A549 (cell line): ENCODE measurements around the gene C1orf50. TPM values are rescaled to one million over a fixed set of nuclear protein-coding genes. Genes with fewer than 3 reads are reported as not detected.

ENCODE experiments used
- ATAC-seq, 2 experiments: fragments of 200-7000 bp in 1 of 2; fragments of >200 bp in 1 of 2; cut with Nextera tagmentation in 1 of 2; cut with Tn5 transposase in 1 of 2; 3 replicates each; pipeline versions ENCODE4 v1.8.0 to v1.9.1; 2018 to 2020; ENCODE audit warnings: mild to moderate bottlenecking in 1 of 2, moderate library complexity in 1 of 2
- CTCF ChIA-PET: fragments of 300-600 bp; sonication (Branson Sonifier 250); formaldehyde crosslinking; extraction: SDS; loops from one replicate; lab custom pipeline; 2021; ENCODE audit warnings: antibody characterized with exemption, inconsistent platforms; lab: Yijun Ruan, JAX
- POLR2A ChIA-PET: fragments of 350-600 bp; formaldehyde crosslinking; extraction: SDS; loops from one replicate; lab custom pipeline; 2021; ENCODE audit warnings: antibody characterized with exemption, inconsistent platforms; lab: Yijun Ruan, JAX
- DNase-seq, 2 experiments: peaks; one replicate each; pipeline versions ENCODE4 v3.0.0 to v3.0.0-alpha.2; 2011 to 2016; ENCODE audit warnings: low read depth in 1 of 2, low spot score in 1 of 2
- FAIRE-seq: peaks from 2 replicates; lab custom pipeline; 2011; peaks lifted over from hg19 to GRCh38; lab: Jason Lieb, UNC
- H3K27ac ChIP-seq, 2 experiments: fragments of >200 bp; sonication (Bioruptor Twin); formaldehyde crosslinking; 3 replicates each; pipeline ENCODE4 v1.5.1; 2016 to 2017
- H3K4me1 ChIP-seq: fragments of >200 bp; sonication (Bioruptor Twin); formaldehyde crosslinking; 3 replicates; pipeline ENCODE4 v1.6.1; 2016
- H3K4me2 ChIP-seq: fragments of >200 bp; sonication (Bioruptor Twin); formaldehyde crosslinking; 3 replicates; pipeline ENCODE4 v1.6.1; 2016
- H3K4me3 ChIP-seq: fragments of >200 bp; sonication (Bioruptor Twin); formaldehyde crosslinking; 3 replicates; pipeline ENCODE4 v1.5.1; 2016
- H3K9me3 ChIP-seq: fragments of >200 bp; sonication (Bioruptor Twin); formaldehyde crosslinking; 3 replicates; pipeline ENCODE4 v1.6.1; 2016
- BHLHE40 ChIP-seq: IDR thresholded peaks from 2 replicates; pipeline ENCODE4 v1.6.1; 2012; ENCODE audit warnings: low read depth, low read length, inconsistent platforms
- CBX2 ChIP-seq: fragments of 200-600 bp; sonication (generic); IDR thresholded peaks from 2 replicates; pipeline ENCODE4 v1.6.1; 2016; ENCODE audit warnings: low read depth, mild to moderate bottlenecking, borderline replicate concordance
- CEBPB ChIP-seq, 2 experiments: fragments of >200 bp in 1 of 2; sonication (Bioruptor Twin) in 1 of 2; formaldehyde crosslinking in 1 of 2; IDR thresholded peaks; 2 replicates each; pipeline ENCODE4 v1.6.1; 2012 to 2016
- CHD2 ChIP-seq: fragments of 150-350 bp; IDR thresholded peaks from 2 replicates; pipeline ENCODE4 v1.6.1; 2014; ENCODE audit warnings: low read length; ENCODE audit not compliant: partially characterized antibody
- EHMT2 ChIP-seq: fragments of 200-600 bp; sonication (generic); IDR thresholded peaks from 2 replicates; pipeline ENCODE4 v1.6.1; 2016; ENCODE audit warnings: antibody characterized with exemption, low read depth, mild to moderate bottlenecking, moderate library complexity
- ESRRA ChIP-seq: fragments of 150-350 bp; IDR thresholded peaks from 2 replicates; pipeline ENCODE4 v1.6.1; 2014; ENCODE audit warnings: mild to moderate bottlenecking, low read length, borderline replicate concordance
- FOSB ChIP-seq: fragments of 250-450 bp; sonication (Bioruptor Pico); IDR thresholded peaks from 2 replicates; pipeline ENCODE4 v1.5.0; 2020; ENCODE audit warnings: mild to moderate bottlenecking, moderate library complexity
- FOSL2 ChIP-seq, 2 experiments: fragments of 450-650 bp in 1 of 2; fragments of >200 bp in 1 of 2; sonication (Bioruptor Twin) in 1 of 2; formaldehyde crosslinking; IDR thresholded peaks; 2 replicates each; pipeline versions ENCODE4 v1.5.0 to v1.6.1; 2016 to 2020; ENCODE audit warnings: mild to moderate bottlenecking in 1 of 2, moderate library complexity in 1 of 2
- GATA3 ChIP-seq: IDR thresholded peaks from 2 replicates; pipeline ENCODE4 v1.6.1; 2012; ENCODE audit warnings: borderline replicate concordance
- HDAC2 ChIP-seq: fragments of 200-600 bp; sonication (generic); IDR thresholded peaks from 2 replicates; pipeline ENCODE4 v1.6.1; 2016
- HOXA7 ChIP-seq: fragments of 250-450 bp; sonication (Bioruptor Pico); IDR thresholded peaks from 2 replicates; pipeline ENCODE4 v1.5.0; 2020; ENCODE audit warnings: mild to moderate bottlenecking, moderate library complexity
- HOXB13 ChIP-seq: fragments of 250-450 bp; sonication (Bioruptor Pico); IDR thresholded peaks from 2 replicates; pipeline ENCODE4 v1.5.0; 2020; ENCODE audit warnings: low read depth, mild to moderate bottlenecking, moderate library complexity
- HOXB5 ChIP-seq: fragments of 250-450 bp; sonication (Bioruptor Pico); IDR thresholded peaks from 2 replicates; pipeline ENCODE4 v1.5.0; 2020; ENCODE audit warnings: mild to moderate bottlenecking, moderate library complexity
- JUN ChIP-seq, 2 experiments: fragments of >200 bp; sonication (Bioruptor Twin); formaldehyde crosslinking; IDR thresholded peaks; 2 replicates in 1 of 2; 3 replicates in 1 of 2; pipeline ENCODE4 v1.6.1; 2016 to 2017
- JUNB ChIP-seq: fragments of >200 bp; sonication (Bioruptor Twin); formaldehyde crosslinking; IDR thresholded peaks from 2 replicates; pipeline ENCODE4 v1.6.1; 2016
- KDM1A ChIP-seq: fragments of 200-600 bp; sonication (generic); IDR thresholded peaks from 2 replicates; pipeline ENCODE4 v1.6.1; 2016; ENCODE audit warnings: low read depth, mild to moderate bottlenecking
- MYC ChIP-seq: IDR thresholded peaks from 2 replicates; pipeline ENCODE4 v1.6.1; 2012; ENCODE audit warnings: mild to moderate bottlenecking, inconsistent platforms, low read length, improper control_type of control experiment, borderline replicate concordance
- NFE2L2 ChIP-seq: fragments of 150-350 bp; conservative IDR thresholded peaks from 2 replicates; pipeline ENCODE4 v1.6.1; 2014; ENCODE audit warnings: low read length
- NR3C1 ChIP-seq: fragments of >200 bp; sonication (Bioruptor Twin); formaldehyde crosslinking; IDR thresholded peaks from 3 replicates; pipeline ENCODE4 v1.6.1; 2017
- PHF8 ChIP-seq: fragments of 200-600 bp; sonication (generic); IDR thresholded peaks from 2 replicates; pipeline ENCODE4 v1.6.1; 2016; ENCODE audit warnings: low read depth, mild to moderate bottlenecking, antibody characterized with exemption, moderate library complexity, borderline replicate concordance
- POLR2A ChIP-seq: IDR thresholded peaks from 2 replicates; pipeline ENCODE4 v1.6.1; 2012; ENCODE audit warnings: mild to moderate bottlenecking, low read length
- RAD21 ChIP-seq, 2 experiments: fragments of >200 bp in 1 of 2; sonication (Bioruptor Twin) in 1 of 2; formaldehyde crosslinking in 1 of 2; IDR thresholded peaks in 1 of 2; conservative IDR thresholded peaks in 1 of 2; 2 replicates in 1 of 2; 3 replicates in 1 of 2; pipeline ENCODE4 v1.6.1; 2012 to 2018; ENCODE audit warnings: inconsistent platforms in 1 of 2
- RFX5 ChIP-seq: fragments of 450-650 bp; IDR thresholded peaks from 2 replicates; pipeline ENCODE4 v1.7.1; 2014; ENCODE audit warnings: antibody characterized with exemption, mild to moderate bottlenecking, moderate library complexity
- RNF2 ChIP-seq: fragments of 200-600 bp; sonication (generic); IDR thresholded peaks from 2 replicates; pipeline ENCODE4 v1.6.1; 2016; ENCODE audit warnings: low read depth, mild to moderate bottlenecking, antibody characterized with exemption, moderate library complexity, borderline replicate concordance
- SMC3 ChIP-seq: fragments of >200 bp; sonication (Bioruptor Twin); formaldehyde crosslinking; IDR thresholded peaks from 3 replicates; pipeline ENCODE4 v1.6.1; 2018; ENCODE audit warnings: inconsistent platforms
- SREBF2 ChIP-seq: fragments of 450-650 bp; IDR thresholded peaks from 2 replicates; pipeline ENCODE4 v1.6.1; 2014; ENCODE audit warnings: mild to moderate bottlenecking, moderate library complexity
- TFCP2L1 ChIP-seq: fragments of 250-450 bp; sonication (Bioruptor Pico); IDR thresholded peaks from 2 replicates; pipeline ENCODE4 v1.5.0; 2021; ENCODE audit warnings: mild to moderate bottlenecking
- TP53 ChIP-seq: fragments of 250-450 bp; sonication (Bioruptor Pico); IDR thresholded peaks from 2 replicates; pipeline ENCODE4 v1.5.0; 2021; ENCODE audit warnings: mild to moderate bottlenecking, moderate library complexity
- ZFP36 ChIP-seq: fragments of 450-650 bp; IDR thresholded peaks from 2 replicates; pipeline ENCODE4 v1.6.1; 2014; ENCODE audit warnings: borderline replicate concordance; ENCODE audit not compliant: partially characterized antibody
- ZNF302 ChIP-seq: fragments of 250-450 bp; sonication (Bioruptor Pico); IDR thresholded peaks from 2 replicates; pipeline ENCODE4 v1.9.0; 2021; ENCODE audit warnings: inconsistent platforms, mild to moderate bottlenecking, moderate library complexity
- ZSCAN20 ChIP-seq: fragments of 250-450 bp; sonication (Bioruptor Pico); IDR thresholded peaks from 2 replicates; pipeline ENCODE4 v1.8.0; 2022; ENCODE audit warnings: mild to moderate bottlenecking, moderate library complexity
- WGBS: methylation state at CpG from one replicate; pipeline ENCODE4 v1.1.6; 2017; ENCODE audit errors: missing lambda C conversion rate; 5-methylcytosine and 5-hydroxymethylcytosine counted together
- polyA minus RNA-seq: library from RNA; depleted of rRNA, polyadenylated mRNA; stranded (reverse); fragments of >200 nt; gene quantifications from 2 replicates; pipeline ENCODE4 v1.2.3, GENCODE V29; 2011; rRNA and poly(A)+ RNA removed
- polyA plus RNA-seq, 4 experiments: library from polyadenylated mRNA; depleted of rRNA in 3 of 4; stranded (reverse); fragments of >200 nt; fragmentation: RNase III in 1 of 4; extraction: RNeasy Plus Mini Kit Qiagen cat#74134 plus additional on column Dnase treatment in 1 of 4; gene quantifications; 2 replicates in 3 of 4; 3 replicates in 1 of 4; pipeline ENCODE4 v1.2.3, GENCODE V29; 2011 to 2017
- TF ChIP-seq, protein P1 (sequence below): fragments of 450-650 bp; IDR thresholded peaks from 2 replicates; pipeline ENCODE4 v1.6.1; 2014; ENCODE audit warnings: antibody characterized with exemption
- TF ChIP-seq, protein P2 (sequence below): fragments of 250-450 bp; sonication (Bioruptor Pico); IDR thresholded peaks from 2 replicates; pipeline ENCODE4 v1.5.0; 2021; ENCODE audit warnings: mild to moderate bottlenecking, moderate library complexity, borderline replicate concordance
- TF ChIP-seq, protein P3 (sequence below): fragments of >200 bp; sonication (Bioruptor Twin); formaldehyde crosslinking; IDR thresholded peaks from 3 replicates; pipeline ENCODE4 v1.6.1; 2016
- TF ChIP-seq, protein P4 (sequence below): IDR thresholded peaks from 2 replicates; pipeline ENCODE4 v1.6.1; 2012; ENCODE audit warnings: low read depth, borderline replicate concordance
- TF ChIP-seq, protein P5 (sequence below): fragments of 150-350 bp; IDR thresholded peaks from 2 replicates; pipeline ENCODE4 v1.6.1; 2014; ENCODE audit warnings: low read depth, mild to moderate bottlenecking, low read length

C1orf50 gene
- polyA plus RNA-seq (2011; rRNA removed) = 2.6 and 4.5 TPM in 2 replicates
- 0.61 and 1.1 TPM in 2 replicates for polyA plus RNA-seq (2012; cell fraction: cytosol; rRNA removed)
- 0.32 and 0.50 TPM in 2 replicates for polyA plus RNA-seq (2012; cell fraction: nucleus; rRNA removed)
- 1.7 to 2.0 TPM (median 1.9 TPM) in 3 replicates for polyA plus RNA-seq (2017; fragmentation: RNase III; extraction: RNeasy Plus Mini Kit Qiagen cat#74134 plus additional on column Dnase treatment)
- polyA minus RNA-seq = 0.45 and 0.92 TPM in 2 replicates

DNA sequence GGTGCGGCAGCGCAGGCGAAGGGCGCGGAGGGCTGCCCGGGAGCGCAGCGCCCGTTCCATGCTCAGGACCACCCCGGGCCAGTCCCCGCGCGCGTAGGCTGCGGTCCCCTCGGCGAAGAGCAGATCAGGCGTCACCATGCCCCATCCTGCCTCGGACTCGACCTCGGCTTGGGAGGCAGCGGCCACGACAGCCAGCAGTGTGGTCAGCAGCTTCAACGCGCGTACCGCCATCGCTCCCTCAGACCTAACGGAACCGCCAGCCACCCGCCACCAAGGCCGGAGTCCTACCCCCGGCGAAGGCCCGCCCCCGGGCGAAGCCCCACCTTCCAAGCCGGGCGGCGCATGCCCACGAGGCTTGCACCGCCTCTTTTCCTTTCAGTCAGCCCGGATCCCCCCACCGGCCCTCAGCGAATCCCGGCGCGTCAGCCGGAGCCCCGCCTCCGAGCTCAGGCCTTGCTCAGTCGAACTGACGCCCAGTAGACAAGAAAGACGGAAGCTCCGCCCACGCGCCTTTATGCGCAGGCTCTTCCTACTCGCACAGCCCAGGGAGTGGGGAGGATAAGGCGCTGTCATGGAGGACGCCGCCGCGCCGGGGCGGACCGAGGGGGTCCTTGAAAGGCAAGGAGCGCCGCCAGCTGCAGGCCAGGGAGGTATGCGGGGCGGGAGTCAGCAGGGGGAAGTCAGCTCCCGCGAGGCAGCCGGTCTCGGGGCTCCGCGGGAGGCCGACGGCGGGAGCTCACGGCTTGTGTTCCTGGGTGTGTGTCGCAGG lies at the start of gene C1orf50, which contains the start of gene P3H1:
TSS of gene C1orf50 (plus strand) at position 509 of the 769 bp plus-strand sequence. CDS start at position 572, 63 bp downstream.
TSS of gene P3H1 (minus strand) at position 288 of the 769 bp plus-strand sequence. CDS start at position 231, 57 bp downstream.
- POLR2A ChIA-PET = interaction anchor here (0.6 to 2.4 kb wide), 12 partner anchors 10 to 649 kb away, joined by 3 to 15 read pairs (median 4); partner anchors contain the start of genes ERMAP, PPIH, SVBP and YBX1
- no peak for FAIRE-seq
- Histone ChIP-seq H3K27ac (peak within 1 kb of the TSS; percentile 83 to 96), H3K4me2 (peak within 1 kb of the TSS; percentile 91), H3K4me3 (peak within 1 kb of the TSS; percentile 95), H3K4me1 (peaks cover 16% of the 10 kb centered on the region; the same call in 2 of the 3 replicates), H3K9me3 (no peaks in the 10 kb centered on the region)
- CTCF ChIA-PET = interaction anchor here (0.6 to 2.4 kb wide), 11 partner anchors 10 to 431 kb away, joined by 3 to 15 read pairs (median 3); no protein-coding TSS in a partner anchor
- 4% methylated on average over 10 of the region's 82 CpGs for WGBS
- peak; percentile 83 to 96 for DNase-seq
- ATAC-seq = peak; percentile 86 to 98
- TF ChIP-seq ZNF302 (CRISPR knock-in tag) (no peak), SMC3 (no peak), ZSCAN20 (CRISPR knock-in tag) (no peak), NR3C1 (no peak), EHMT2 (no peak), HOXB13 (CRISPR knock-in tag) (no peak), RNF2 (no peak), FOSB (CRISPR knock-in tag) (no peak), JUN (IDR thresholded peaks at IDR 0.05) (peak in 1 of 2 experiments; percentile 56; a peak in 1 of 5 replicates), ZFP36 (no peak), NFE2L2 (no peak), POLR2A (peak; percentile 87), CBX2 (no peak), BHLHE40 (no peak), RAD21 (conservative IDR thresholded peaks at IDR 0.05 in 1 of 2, IDR thresholded peaks at IDR 0.05 in 1 of 2) (no peak), RFX5 (no peak), HOXB5 (CRISPR knock-in tag) (no peak), HOXA7 (CRISPR knock-in tag) (no peak), JUNB (no peak), ESRRA (no peak), GATA3 (no peak), FOSL2 (IDR thresholded peaks at IDR 0.05) (no peak), FOSL2 (CRISPR knock-in tag; IDR thresholded peaks at IDR 0.05) (no peak), MYC (no peak), KDM1A (no peak), PHF8 (peak; percentile 49; the same call in 1 of the 2 replicates), SREBF2 (no peak), TP53 (no peak), CHD2 (no peak), TFCP2L1 (CRISPR knock-in tag) (no peak), CEBPB (IDR thresholded peaks at IDR 0.05) (no peak), HDAC2 (no peak)
- TF ChIP-seq, protein P1, sequence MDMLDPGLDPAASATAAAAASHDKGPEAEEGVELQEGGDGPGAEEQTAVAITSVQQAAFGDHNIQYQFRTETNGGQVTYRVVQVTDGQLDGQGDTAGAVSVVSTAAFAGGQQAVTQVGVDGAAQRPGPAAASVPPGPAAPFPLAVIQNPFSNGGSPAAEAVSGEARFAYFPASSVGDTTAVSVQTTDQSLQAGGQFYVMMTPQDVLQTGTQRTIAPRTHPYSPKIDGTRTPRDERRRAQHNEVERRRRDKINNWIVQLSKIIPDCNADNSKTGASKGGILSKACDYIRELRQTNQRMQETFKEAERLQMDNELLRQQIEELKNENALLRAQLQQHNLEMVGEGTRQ = no peak
- TF ChIP-seq, protein P2, sequence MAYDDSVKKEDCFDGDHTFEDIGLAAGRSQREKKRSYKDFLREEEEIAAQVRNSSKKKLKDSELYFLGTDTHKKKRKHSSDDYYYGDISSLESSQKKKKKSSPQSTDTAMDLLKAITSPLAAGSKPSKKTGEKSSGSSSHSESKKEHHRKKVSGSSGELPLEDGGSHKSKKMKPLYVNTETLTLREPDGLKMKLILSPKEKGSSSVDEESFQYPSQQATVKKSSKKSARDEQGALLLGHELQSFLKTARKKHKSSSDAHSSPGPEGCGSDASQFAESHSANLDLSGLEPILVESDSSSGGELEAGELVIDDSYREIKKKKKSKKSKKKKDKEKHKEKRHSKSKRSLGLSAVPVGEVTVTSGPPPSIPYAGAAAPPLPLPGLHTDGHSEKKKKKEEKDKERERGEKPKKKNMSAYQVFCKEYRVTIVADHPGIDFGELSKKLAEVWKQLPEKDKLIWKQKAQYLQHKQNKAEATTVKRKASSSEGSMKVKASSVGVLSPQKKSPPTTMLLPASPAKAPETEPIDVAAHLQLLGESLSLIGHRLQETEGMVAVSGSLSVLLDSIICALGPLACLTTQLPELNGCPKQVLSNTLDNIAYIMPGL (CRISPR knock-in tag) = no peak
- TF ChIP-seq, protein P3, sequence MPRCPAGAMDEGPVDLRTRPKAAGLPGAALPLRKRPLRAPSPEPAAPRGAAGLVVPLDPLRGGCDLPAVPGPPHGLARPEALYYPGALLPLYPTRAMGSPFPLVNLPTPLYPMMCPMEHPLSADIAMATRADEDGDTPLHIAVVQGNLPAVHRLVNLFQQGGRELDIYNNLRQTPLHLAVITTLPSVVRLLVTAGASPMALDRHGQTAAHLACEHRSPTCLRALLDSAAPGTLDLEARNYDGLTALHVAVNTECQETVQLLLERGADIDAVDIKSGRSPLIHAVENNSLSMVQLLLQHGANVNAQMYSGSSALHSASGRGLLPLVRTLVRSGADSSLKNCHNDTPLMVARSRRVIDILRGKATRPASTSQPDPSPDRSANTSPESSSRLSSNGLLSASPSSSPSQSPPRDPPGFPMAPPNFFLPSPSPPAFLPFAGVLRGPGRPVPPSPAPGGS = peak; percentile 56; the same call in 1 of the 3 replicates
- TF ChIP-seq, protein P4, sequence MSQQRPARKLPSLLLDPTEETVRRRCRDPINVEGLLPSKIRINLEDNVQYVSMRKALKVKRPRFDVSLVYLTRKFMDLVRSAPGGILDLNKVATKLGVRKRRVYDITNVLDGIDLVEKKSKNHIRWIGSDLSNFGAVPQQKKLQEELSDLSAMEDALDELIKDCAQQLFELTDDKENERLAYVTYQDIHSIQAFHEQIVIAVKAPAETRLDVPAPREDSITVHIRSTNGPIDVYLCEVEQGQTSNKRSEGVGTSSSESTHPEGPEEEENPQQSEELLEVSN = no peak
- TF ChIP-seq, protein P5, sequence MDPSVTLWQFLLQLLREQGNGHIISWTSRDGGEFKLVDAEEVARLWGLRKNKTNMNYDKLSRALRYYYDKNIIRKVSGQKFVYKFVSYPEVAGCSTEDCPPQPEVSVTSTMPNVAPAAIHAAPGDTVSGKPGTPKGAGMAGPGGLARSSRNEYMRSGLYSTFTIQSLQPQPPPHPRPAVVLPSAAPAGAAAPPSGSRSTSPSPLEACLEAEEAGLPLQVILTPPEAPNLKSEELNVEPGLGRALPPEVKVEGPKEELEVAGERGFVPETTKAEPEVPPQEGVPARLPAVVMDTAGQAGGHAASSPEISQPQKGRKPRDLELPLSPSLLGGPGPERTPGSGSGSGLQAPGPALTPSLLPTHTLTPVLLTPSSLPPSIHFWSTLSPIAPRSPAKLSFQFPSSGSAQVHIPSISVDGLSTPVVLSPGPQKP = no peak
